Common myeloid progenitor, CD34-positive (primary cell): Measurements from ENCODE around the gene ZMIZ2.
"Not testable (repeated sequence)": the region's sequence is repeated elsewhere in the genome, so short reads cannot be mapped to it uniquely, and the experiment has no call there.

Experiments
- CTCF ChIA-PET: fragments of 350-600 bp; sonication (Branson Sonifier 250); formaldehyde crosslinking; loops from one replicate; lab custom pipeline; 2021; ENCODE audit warnings: antibody characterized with exemption; lab: Charles Lee
- POLR2A ChIA-PET: fragments of 350-600 bp; sonication (Branson Sonifier 250); formaldehyde crosslinking; loops from one replicate; lab custom pipeline; 2021; ENCODE audit warnings: antibody characterized with exemption; lab: Charles Lee
- DNase-seq, 3 donors: peaks; one replicate each; pipeline versions ENCODE4 v3.0.0 to v3.0.0-alpha.2; 2013
- H3K27ac ChIP-seq, 2 experiments: 1 replicate in 1 of 2; 2 replicates in 1 of 2; pipeline ENCODE4 v1.7.0; 2013; ENCODE audit warnings: inconsistent platforms in 2 of 2, low read length in 2 of 2, mild to moderate bottlenecking in 2 of 2, low read depth in 1 of 2, moderate library complexity in 1 of 2; ENCODE audit not compliant: severe bottlenecking in 2 of 2, insufficient read depth in 1 of 2, poor library complexity in 1 of 2
- H3K27me3 ChIP-seq, 5 experiments: replicated peaks in 2 of 5; 1 replicate in 3 of 5; 2 replicates in 2 of 5; pipeline versions ENCODE4 v1.6.1 to v1.7.0; 2013; ENCODE audit warnings: low read length in 4 of 5, mild to moderate bottlenecking in 2 of 5, moderate library complexity in 2 of 5, inconsistent platforms in 1 of 5; ENCODE audit not compliant: insufficient read depth in 5 of 5, control insufficient read depth in 4 of 5
- H3K36me3 ChIP-seq, 4 experiments: 1 replicate in 2 of 4; 2 replicates in 2 of 4; pipeline versions ENCODE4 v1.6.1 to v1.7.0; 2013; ENCODE audit warnings: low read length in 3 of 4, control low read depth in 1 of 4, mild to moderate bottlenecking in 1 of 4; ENCODE audit not compliant: control insufficient read depth in 4 of 4, insufficient read depth in 4 of 4
- H3K4me1 ChIP-seq, 4 experiments: 1 replicate in 3 of 4; 2 replicates in 1 of 4; pipeline versions ENCODE4 v1.6.1 to v1.7.1; 2013; ENCODE audit warnings: low read length in 3 of 4, mild to moderate bottlenecking in 3 of 4, control low read depth in 1 of 4, inconsistent platforms in 1 of 4, moderate library complexity in 1 of 4; ENCODE audit not compliant: control insufficient read depth in 4 of 4, insufficient read depth in 4 of 4; ENCODE audit errors: control extremely low read depth in 1 of 4
- H3K4me3 ChIP-seq, 7 experiments: 1 replicate in 4 of 7; 2 replicates in 3 of 7; pipeline versions ENCODE4 v1.5.1 to v1.7.0; 2013; ENCODE audit warnings: mild to moderate bottlenecking in 7 of 7, low read length in 6 of 7, moderate library complexity in 6 of 7, inconsistent platforms in 2 of 7, low read depth in 2 of 7, control low read depth in 1 of 7; ENCODE audit not compliant: insufficient read depth in 4 of 7, control insufficient read depth in 1 of 7; ENCODE audit errors: extremely low read depth in 1 of 7
- H3K9me3 ChIP-seq, 5 experiments: 1 replicate in 4 of 5; 2 replicates in 1 of 5; pipeline versions ENCODE4 v1.6.1 to v1.7.1; 2013; ENCODE audit warnings: low read length in 4 of 5, mild to moderate bottlenecking in 2 of 5, inconsistent platforms in 1 of 5, low read depth in 1 of 5, moderate library complexity in 1 of 5; ENCODE audit not compliant: control insufficient read depth in 4 of 5, insufficient read depth in 2 of 5; ENCODE audit errors: control extremely low read depth in 1 of 5
- WGBS: methylation state at CpG from one replicate; pipeline ENCODE4 v1.1.5; 2013; ENCODE audit not compliant: insufficient coverage; 5-methylcytosine and 5-hydroxymethylcytosine counted together

The ZMIZ2 gene

GRCh38 chr7:44772867-44773266 lies 24.2 kb downstream of the ZMIZ2 start:
- ChIA-PET CTCF (interaction anchor here (1.1 to 1.9 kb wide), 4 partner anchors 12 to 155 kb away, joined by 3 to 4 read pairs (median 3); no protein-coding TSS in a partner anchor), POLR2A (no interaction called here)
- WGBS, result 92% methylated on average over 9 of the region's 10 CpGs
- Histone ChIP-seq H3K4me3 (no peak overlapping the region), H3K27me3 (no peaks in the 10 kb centered on the region), H3K9me3 (no peaks in the 10 kb centered on the region), H3K27ac (no peak overlapping the region), H3K4me1 (peaks cover 0 to 18% (median 7%) of the 10 kb centered on the region in 4 experiments), H3K36me3 (peaks cover 0 to 5% (median under 1%) of the 10 kb centered on the region in 4 experiments)
- peak in 1 of 3 donors; percentile 35 for DNase-seq

GRCh38 chr7:44774486-44774885 lies 25.8 kb downstream of the ZMIZ2 start:
- 75% methylated on average over 2 of the region's 3 CpGs for WGBS
- POLR2A ChIA-PET, result interaction anchor here (0.6 kb wide), 1 partner anchor 11 kb away, joined by 3 read pairs; no protein-coding TSS in a partner anchor
- not testable (repeated sequence) for H3K36me3 ChIP-seq, H3K4me1 ChIP-seq, H3K4me3 ChIP-seq, DNase-seq, H3K27me3 ChIP-seq, H3K27ac ChIP-seq, H3K9me3 ChIP-seq
- CTCF ChIA-PET, result interaction anchor here (1.9 kb wide), 1 partner anchor 15 kb away, joined by 4 read pairs; no protein-coding TSS in a partner anchor

GRCh38 chr7:44775383-44776107 lies 26.9 kb downstream of the ZMIZ2 start:
- WGBS, result 83% methylated on average over 2 of the region's 6 CpGs
- POLR2A ChIA-PET, result no interaction called here
- no peaks in the 10 kb centered on the region for H3K27me3 ChIP-seq
- CTCF ChIA-PET, result no interaction called here
- no peak overlapping the region for H3K27ac ChIP-seq
- H3K9me3 ChIP-seq, result no peaks in the 10 kb centered on the region
- no peaks in the 10 kb centered on the region for H3K4me1 ChIP-seq
- H3K36me3 ChIP-seq, result no peaks in the 10 kb centered on the region
- no peak for DNase-seq
- no peak overlapping the region for H3K4me3 ChIP-seq

GRCh38 chr7:44776211-44776610 lies 27.6 kb downstream of the ZMIZ2 start:
- ChIA-PET POLR2A (no interaction called here), CTCF (no interaction called here)
- Histone ChIP-seq H3K9me3 (no peaks in the 10 kb centered on the region), H3K36me3 (no peaks in the 10 kb centered on the region), H3K27ac (no peak overlapping the region), H3K4me3 (no peak overlapping the region), H3K27me3 (no peaks in the 10 kb centered on the region), H3K4me1 (no peaks in the 10 kb centered on the region)
- 100% methylated on average over 3 of the region's 3 CpGs for WGBS
- no peak for DNase-seq

GRCh38 chr7:44782460-44782859 lies 33.8 kb downstream of the ZMIZ2 start:
- Histone ChIP-seq H3K27ac (no peak overlapping the region), H3K9me3 (peaks cover 0 to 15% (median 4%) of the 10 kb centered on the region in 5 experiments), H3K4me1 (no peaks in the 10 kb centered on the region), H3K36me3 (no peaks in the 10 kb centered on the region), H3K27me3 (no peaks in the 10 kb centered on the region), H3K4me3 (no peak overlapping the region)
- no peak for DNase-seq
- 100% methylated on average over 1 of the region's 1 CpG for WGBS
- ChIA-PET POLR2A (no interaction called here), CTCF (interaction anchor here (0.9 to 2.0 kb wide), 2 partner anchors 12 to 19 kb away, joined by 3 to 5 read pairs; no protein-coding TSS in a partner anchor)

- Histone ChIP-seq H3K4me3 (no peak overlapping the region), H3K27ac (no peak overlapping the region), H3K27me3 (no peaks in the 10 kb centered on the region), H3K36me3 (no peaks in the 10 kb centered on the region), H3K9me3 (peaks cover 0 to 15% (median 4%) of the 10 kb centered on the region in 5 experiments), H3K4me1 (no peaks in the 10 kb centered on the region)
- no peak for DNase-seq
- POLR2A ChIA-PET, result no interaction called here
- CTCF ChIA-PET, result interaction anchor here (0.8 to 2.0 kb wide), 2 partner anchors 19 to 67 kb away, joined by 4 to 5 read pairs; no protein-coding TSS in a partner anchor
These were observed 34.8 kb downstream of the ZMIZ2 start for GRCh38 chr7:44783407-44783806.

GRCh38 chr7:44784364-44784763 lies 35.7 kb downstream of the ZMIZ2 start:
- Histone ChIP-seq H3K36me3 (no peaks in the 10 kb centered on the region), H3K27ac (no peak overlapping the region), H3K4me1 (no peaks in the 10 kb centered on the region), H3K4me3 (no peak overlapping the region), H3K27me3 (no peaks in the 10 kb centered on the region), H3K9me3 (peaks cover 0 to 15% (median 4%) of the 10 kb centered on the region in 5 experiments)
- ChIA-PET CTCF (interaction anchor here (0.8 to 2.0 kb wide), 2 partner anchors 20 to 68 kb away, joined by 4 to 5 read pairs; no protein-coding TSS in a partner anchor), POLR2A (no interaction called here)
- no peak for DNase-seq
- WGBS, result 91% methylated on average over 1 of the region's 1 CpG
